B cell (primary cell): ENCODE data around the gene CDCA7L. TPM values are rescaled to one million over a fixed set of nuclear protein-coding genes. Genes with fewer than 3 reads are reported as not detected.

Source experiments
- ATAC-seq: fragments of 200-7000 bp; cut with Tn5 transposase; one replicate; pipeline ENCODE4 v1.10.0; 2021; ENCODE audit warnings: low read depth, mild to moderate bottlenecking, moderate number of reproducible peaks, moderate library complexity
- CTCF ChIA-PET: fragments of 350-600 bp; sonication (Branson Sonifier 250); formaldehyde crosslinking; loops from one replicate; lab custom pipeline; 2021; ENCODE audit warnings: antibody characterized with exemption, inconsistent platforms; lab: Charles Lee
- POLR2A ChIA-PET: fragments of 350-600 bp; sonication (Branson Sonifier 250); formaldehyde crosslinking; loops from one replicate; lab custom pipeline; 2021; ENCODE audit warnings: antibody characterized with exemption; lab: Charles Lee
- DNase-seq: peaks from one replicate; pipeline ENCODE4 v3.0.0; 2013
- H2AFZ ChIP-seq: 2 replicates; pipeline ENCODE4 v1.6.1; 2012; ENCODE audit warnings: mild to moderate bottlenecking, low read depth, low read length; ENCODE audit not compliant: insufficient read depth, poor library complexity, severe bottlenecking
- H3K27ac ChIP-seq, 2 donors: 1 replicate in 1 of 2; 2 replicates in 1 of 2; pipeline ENCODE4 v1.5.1; 2012 to 2013; ENCODE audit warnings: low read length in 2 of 2, mild to moderate bottlenecking in 2 of 2, moderate library complexity in 1 of 2
- H3K27me3 ChIP-seq, 4 experiments: fragments of 200-600 bp in 1 of 4; sonication (generic) in 1 of 4; replicated peaks in 1 of 4; 1 replicate in 2 of 4; 2 replicates in 2 of 4; pipeline versions ENCODE4 v1.6.1 to v1.7.0; 2013 to 2016; ENCODE audit warnings: low read length in 3 of 4, mild to moderate bottlenecking in 2 of 4, mixed read lengths in 1 of 4, moderate library complexity in 1 of 4; ENCODE audit not compliant: insufficient read depth in 4 of 4, control insufficient read depth in 3 of 4; ENCODE audit errors: control extremely low read depth in 1 of 4
- H3K36me3 ChIP-seq, 2 experiments: replicated peaks in 1 of 2; 1 replicate in 1 of 2; 2 replicates in 1 of 2; pipeline versions ENCODE4 v1.6.1 to v1.7.1; 2013; ENCODE audit warnings: low read length in 1 of 2; ENCODE audit not compliant: insufficient read depth in 2 of 2, control insufficient read depth in 1 of 2; ENCODE audit errors: control extremely low read depth in 1 of 2, extremely low read depth in 1 of 2
- H3K4me1 ChIP-seq, 2 donors: fragments of 200-600 bp in 1 of 2; sonication (generic) in 1 of 2; 1 replicate in 1 of 2; 2 replicates in 1 of 2; pipeline versions ENCODE4 v1.5.1 to v1.6.1; 2013 to 2017; ENCODE audit warnings: low read length in 2 of 2; ENCODE audit not compliant: control insufficient read depth in 2 of 2, insufficient read depth in 2 of 2
- H3K4me2 ChIP-seq: replicated peaks from 2 replicates; pipeline ENCODE3; 2012; ENCODE audit warnings: mild to moderate bottlenecking, low read depth, low read length; ENCODE audit not compliant: poor library complexity, severe bottlenecking
- H3K4me3 ChIP-seq, 5 experiments: fragments of 200-600 bp in 1 of 5; sonication (generic) in 1 of 5; 1 replicate in 3 of 5; 2 replicates in 2 of 5; pipeline versions ENCODE4 v1.5.1 to v1.7.0; 2011 to 2016; ENCODE audit warnings: low read length in 4 of 5, mild to moderate bottlenecking in 4 of 5, low read depth in 2 of 5, control low read depth in 1 of 5, moderate library complexity in 1 of 5; ENCODE audit not compliant: insufficient read depth in 1 of 5; ENCODE audit errors: control extremely low read depth in 1 of 5, extremely low read depth in 1 of 5
- H3K79me2 ChIP-seq: fragments of 200-600 bp; sonication (generic); one replicate; pipeline ENCODE4 v1.6.0; 2016; ENCODE audit warnings: low read length; ENCODE audit not compliant: control insufficient read depth, insufficient read depth
- H3K9ac ChIP-seq: fragments of 200-600 bp; sonication (generic); 2 replicates; pipeline ENCODE4 v1.6.1; 2017; ENCODE audit warnings: mild to moderate bottlenecking, low read length, moderate library complexity
- H3K9me3 ChIP-seq, 3 donors: one replicate each; pipeline versions ENCODE4 v1.6.1 to v1.7.1; 2013; ENCODE audit warnings: low read length in 2 of 3; ENCODE audit not compliant: control insufficient read depth in 2 of 3, insufficient read depth in 1 of 3; ENCODE audit errors: control extremely low read depth in 1 of 3
- H4K20me1 ChIP-seq: 2 replicates; pipeline ENCODE4 v1.6.0; 2012; ENCODE audit warnings: mild to moderate bottlenecking, low read length; ENCODE audit not compliant: insufficient read depth, control insufficient read depth, poor library complexity, severe bottlenecking
- H3K27ac Mint-ChIP-seq: one replicate; pipeline ENCODE4 v1.8.0; 2021; ENCODE audit warnings: mixed read lengths
- H3K27me3 Mint-ChIP-seq: one replicate; pipeline ENCODE4 v1.8.0; 2021; ENCODE audit warnings: mixed read lengths
- H3K4me1 Mint-ChIP-seq: one replicate; pipeline ENCODE4 v1.8.0; 2021; ENCODE audit warnings: mixed read lengths
- H3K4me3 Mint-ChIP-seq: one replicate; pipeline ENCODE4 v1.8.0; 2021; ENCODE audit warnings: mixed read lengths
- H3K9me3 Mint-ChIP-seq: one replicate; pipeline ENCODE4 v1.8.0; 2022; ENCODE audit warnings: mixed read lengths; ENCODE audit not compliant: insufficient read depth
- CTCF ChIP-seq: fragments of 200-600 bp; IDR thresholded peaks from one replicate; pipeline ENCODE4 v1.8.0; 2022; ENCODE audit warnings: antibody characterized with exemption, mild to moderate bottlenecking
- EZH2 ChIP-seq: IDR thresholded peaks from 2 replicates; pipeline ENCODE4 v1.6.1; 2012; ENCODE audit warnings: borderline replicate concordance, low read depth, mild to moderate bottlenecking, moderate library complexity, low read length; ENCODE audit not compliant: insufficient read depth, poor library complexity, severe bottlenecking
- WGBS: methylation state at CpG from one replicate; pipeline ENCODE4 v1.1.5; 2013; ENCODE audit warnings: missing lambda C conversion rate; ENCODE audit not compliant: insufficient coverage; 5-methylcytosine and 5-hydroxymethylcytosine counted together
- intact Hi-C: fragments of 100-400 bp; cut with micrococcal nuclease; formaldehyde crosslinking; loops from one replicate; pipeline ENCODE4 v1.10.0; 2022
- polyA plus RNA-seq: library from polyadenylated mRNA; depleted of rRNA; stranded (reverse); fragments of >200 nt; gene quantifications from 2 replicates; pipeline ENCODE4 v1.2.3, GENCODE V29; 2012
- total RNA-seq, 2 donors: library from RNA; stranded (reverse); fragments of 120-200 nt in 1 of 2; gene quantifications; 1 replicate in 1 of 2; 2 replicates in 1 of 2; pipeline versions ENCODE4 v1.2.3 to v1.2.4, GENCODE V29; 2013 to 2022

Gene CDCA7L
- total and polyA plus RNA-seq, 2 donors (not counting 1 experiment from before 2014, with no cell fraction given), result 84.0 to 129 TPM

- peak; percentile 17 for DNase-seq
- Histone ChIP-seq H3K4me2 (peak overlapping the region; percentile 22), H3K9me3 (no peaks in the 10 kb centered on the region), H4K20me1 (peaks cover 58% of the 10 kb centered on the region), H3K27me3 (no peaks in the 10 kb centered on the region), H2AFZ (no peak overlapping the region), H3K79me2 (peaks cover 81% of the 10 kb centered on the region), H3K9ac (no peak overlapping the region), H3K27ac (peak overlapping the region; percentile 3 to 64), H3K36me3 (peaks cover 0 to 72% of the 10 kb centered on the region in 2 experiments), H3K4me1 (peaks cover 29 to 30% of the 10 kb centered on the region in 2 donors), H3K4me3 (no peak overlapping the region)
- ChIA-PET POLR2A (interaction anchor here (0.6 to 1.9 kb wide), 7 partner anchors 9 to 1337 kb away, joined by 3 to 7 read pairs (median 4); partner anchors contain the start of gene CDCA7L), CTCF (interaction anchor here (0.5 to 2.5 kb wide), 3 partner anchors 31 to 170 kb away, joined by 3 to 10 read pairs (median 4); no protein-coding TSS in a partner anchor)
- intact Hi-C loops, result loop anchor here (5.0 kb wide), 1 partner anchor 34 kb away; the partner anchor contains the start of gene CDCA7L
- WGBS, result 30% methylated on average over 5 of the region's 8 CpGs
- peak; percentile 61 for ATAC-seq
- peak overlapping the region; percentile 58 for H3K4me3 Mint-ChIP-seq
- H3K27me3 Mint-ChIP-seq, result no peaks in the 10 kb centered on the region
- no peaks in the 10 kb centered on the region for H3K9me3 Mint-ChIP-seq
- H3K27ac Mint-ChIP-seq, result peak overlapping the region; percentile 69
- TF ChIP-seq EZH2 (no peak), CTCF (no peak)
- H3K4me1 Mint-ChIP-seq, result peaks cover 38% of the 10 kb centered on the region
Measured at GRCh38 chr7:21912931-21913780, 32.5 kb downstream of the CDCA7L start.
